Muscle layer of duodenum (tissue), 2 donors: Measurements from ENCODE around the gene CPXM1.

ENCODE experiments used
- H3K27ac ChIP-seq: one replicate; pipeline ENCODE4 v1.7.0; 2013; ENCODE audit warnings: mild to moderate bottlenecking, low read length
- H3K27me3 ChIP-seq: one replicate; pipeline ENCODE4 v1.7.0; 2013; ENCODE audit warnings: low read depth, mild to moderate bottlenecking, control low read depth, low read length
- H3K36me3 ChIP-seq, 2 donors: one replicate each; pipeline ENCODE4 v1.7.0; 2013; ENCODE audit warnings: low read length in 2 of 2, control low read depth in 1 of 2, mild to moderate bottlenecking in 1 of 2; ENCODE audit not compliant: insufficient read depth in 2 of 2, control insufficient read depth in 1 of 2
- H3K4me1 ChIP-seq, 2 donors: one replicate each; pipeline ENCODE4 v1.7.0; 2013; ENCODE audit warnings: low read length in 2 of 2, mild to moderate bottlenecking in 2 of 2, control low read depth in 1 of 2, moderate library complexity in 1 of 2; ENCODE audit not compliant: insufficient read depth in 2 of 2, control insufficient read depth in 1 of 2
- H3K4me3 ChIP-seq, 2 donors: one replicate each; pipeline ENCODE4 v1.7.0; 2013; ENCODE audit warnings: low read length in 2 of 2, low read depth in 1 of 2, mild to moderate bottlenecking in 1 of 2
- H3K9me3 ChIP-seq, 2 donors: one replicate each; pipeline ENCODE4 v1.7.0; 2013; ENCODE audit warnings: low read length in 2 of 2, control low read depth in 1 of 2, mild to moderate bottlenecking in 1 of 2; ENCODE audit not compliant: control insufficient read depth in 1 of 2
- donor health status: healthy.

The CPXM1 gene

DNA sequence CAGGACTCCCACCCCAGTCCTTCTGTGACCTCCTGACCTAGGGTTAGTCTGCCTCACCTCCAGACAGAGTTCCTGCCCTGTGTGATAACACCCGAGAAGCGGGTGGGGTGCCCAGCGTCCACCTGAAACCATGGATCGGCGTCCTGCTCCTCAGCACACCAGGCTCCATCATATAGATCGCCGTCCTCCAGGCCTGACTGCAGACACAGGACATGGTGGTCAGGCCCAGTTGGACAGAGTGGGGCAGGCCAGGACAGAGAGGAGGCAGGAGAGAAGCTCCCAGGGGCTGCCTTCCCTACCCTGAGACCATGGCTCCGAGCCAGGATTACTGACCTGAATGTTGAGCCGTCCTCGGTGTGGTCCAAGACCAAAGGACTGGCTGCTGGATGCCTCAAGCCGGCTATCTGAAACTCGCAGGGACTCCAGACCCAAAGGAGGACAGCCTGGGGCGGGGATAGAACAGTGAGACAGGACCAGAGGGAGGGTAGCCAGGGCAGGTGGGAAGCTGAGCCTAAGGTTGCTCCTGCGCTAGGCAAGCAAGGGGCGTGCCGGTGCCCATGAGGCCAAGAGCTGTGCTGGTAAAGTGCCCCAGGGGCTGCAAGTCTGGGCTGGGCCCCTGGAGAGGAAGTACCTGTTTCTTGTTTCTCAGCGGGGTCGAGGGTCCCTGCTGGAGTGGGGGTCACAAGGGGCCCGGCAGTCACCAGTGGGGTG, 2.2 kb downstream of the CPXM1 start:
- H3K27ac ChIP-seq: no peak overlapping the region
- peaks cover 27% of the 10 kb centered on the region for H3K27me3 ChIP-seq
- no peaks in the 10 kb centered on the region for H3K36me3 ChIP-seq
- H3K9me3 ChIP-seq: no peaks in the 10 kb centered on the region
- H3K4me1 ChIP-seq: peaks cover 6 to 17% of the 10 kb centered on the region in 2 donors
- no peak overlapping the region for H3K4me3 ChIP-seq

DNA sequence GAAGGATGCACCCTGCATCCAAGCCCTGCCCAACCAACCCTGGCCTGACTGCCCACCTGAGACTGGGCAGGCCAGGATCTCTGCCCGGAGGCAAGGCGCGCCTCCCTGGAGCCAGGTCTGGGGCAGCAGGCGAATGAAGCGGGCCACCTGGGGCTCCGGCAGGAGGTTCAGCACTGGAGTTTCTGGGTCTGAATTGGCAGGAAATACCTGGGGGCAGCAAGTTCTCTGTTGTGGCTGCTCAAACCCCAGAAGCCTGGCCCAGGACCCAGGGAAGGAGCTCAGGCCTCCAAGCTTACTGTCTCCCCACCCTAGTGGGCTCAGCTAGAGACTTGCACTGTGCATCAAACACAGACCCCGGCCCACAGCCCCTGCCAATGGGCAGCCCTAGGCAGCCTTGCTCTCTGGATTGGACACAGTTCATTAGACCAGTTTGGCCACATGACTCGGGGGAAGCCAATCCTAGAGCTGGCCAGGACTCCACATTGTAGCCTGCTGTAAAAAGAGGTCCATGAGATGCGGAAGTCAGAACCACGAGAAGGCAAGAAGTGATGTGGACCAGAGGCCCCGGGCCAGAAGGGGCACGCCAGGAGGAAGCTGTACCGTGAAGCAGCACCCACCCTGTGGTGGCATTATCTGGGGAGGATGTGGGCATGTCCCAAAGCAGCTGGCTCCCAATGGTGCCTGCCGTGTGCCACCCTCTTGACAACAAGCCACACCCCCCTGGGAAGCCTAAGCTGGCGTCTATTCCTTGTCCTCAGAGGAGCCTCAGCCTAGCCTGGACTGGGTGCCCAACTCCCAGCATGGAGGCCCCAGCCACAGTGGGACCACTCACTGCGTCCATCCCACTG, 3.1 kb downstream of the CPXM1 start:
- Histone ChIP-seq H3K36me3 (no peaks in the 10 kb centered on the region), H3K27ac (no peak overlapping the region), H3K4me1 (peaks cover 6 to 17% of the 10 kb centered on the region in 2 donors), H3K4me3 (no peak overlapping the region), H3K9me3 (no peaks in the 10 kb centered on the region), H3K27me3 (peaks cover 31% of the 10 kb centered on the region)

DNA sequence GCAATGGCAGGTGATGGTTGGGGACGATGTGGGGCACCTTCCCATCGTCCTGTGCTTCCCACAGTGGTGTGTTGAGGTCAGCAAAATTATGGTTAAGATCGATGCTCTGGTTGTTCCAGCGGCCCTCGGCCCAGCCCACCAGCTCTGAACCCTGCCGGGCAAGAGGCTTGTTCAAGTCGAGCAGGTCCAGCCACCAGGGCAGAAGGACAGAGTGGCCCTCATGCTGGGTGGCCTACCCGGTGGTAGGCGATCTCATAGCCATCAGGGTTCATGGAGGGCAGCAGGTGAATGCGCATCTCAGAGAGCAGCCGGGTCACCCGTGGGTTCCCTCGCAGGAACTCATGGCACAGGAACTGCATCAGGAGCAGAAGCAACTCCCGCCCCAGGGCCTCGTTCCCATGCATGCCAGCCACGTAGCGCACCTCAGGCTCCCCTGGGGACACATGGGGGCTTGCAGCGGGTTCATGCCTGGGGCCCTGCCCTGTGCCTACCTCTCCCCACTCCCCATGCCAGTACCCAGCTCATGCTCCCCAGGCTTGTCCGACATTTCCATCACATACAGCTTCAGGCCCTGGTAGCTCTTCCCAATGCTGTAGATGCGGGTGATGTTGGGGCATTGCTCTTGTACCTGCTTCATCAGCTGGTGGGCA, 4.3 kb downstream of the CPXM1 start:
- H3K36me3 ChIP-seq: no peaks in the 10 kb centered on the region
- peaks cover 6 to 17% of the 10 kb centered on the region in 2 donors for H3K4me1 ChIP-seq
- no peaks in the 10 kb centered on the region for H3K9me3 ChIP-seq
- no peak overlapping the region for H3K4me3 ChIP-seq
- H3K27ac ChIP-seq: no peak overlapping the region
- H3K27me3 ChIP-seq: peaks cover 26% of the 10 kb centered on the region

DNA sequence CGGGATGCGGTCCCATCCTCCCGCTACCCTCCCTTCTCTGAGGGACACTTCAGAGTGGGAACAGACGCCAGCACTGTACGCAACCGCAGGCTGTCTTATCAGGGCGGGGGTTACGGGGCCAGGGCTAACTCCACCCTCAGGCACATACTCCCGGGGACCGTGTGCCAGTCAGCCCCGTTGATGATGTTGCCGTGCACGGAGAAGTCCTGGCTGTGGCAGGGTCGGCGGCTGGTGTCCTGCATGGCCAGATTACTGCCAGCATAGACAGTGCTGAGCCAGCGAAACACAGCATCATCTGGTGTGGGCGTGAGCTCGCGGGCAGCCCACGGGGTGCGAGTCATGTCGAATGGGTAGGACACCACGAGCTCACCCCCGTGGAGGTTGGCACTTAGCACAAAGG, 5.0 kb downstream of the CPXM1 start:
- H3K4me1 ChIP-seq: peaks cover 6 to 11% of the 10 kb centered on the region in 2 donors
- no peaks in the 10 kb centered on the region for H3K36me3 ChIP-seq
- no peak overlapping the region for H3K27ac ChIP-seq
- peaks cover 20% of the 10 kb centered on the region for H3K27me3 ChIP-seq
- no peak overlapping the region for H3K4me3 ChIP-seq
- no peaks in the 10 kb centered on the region for H3K9me3 ChIP-seq

DNA sequence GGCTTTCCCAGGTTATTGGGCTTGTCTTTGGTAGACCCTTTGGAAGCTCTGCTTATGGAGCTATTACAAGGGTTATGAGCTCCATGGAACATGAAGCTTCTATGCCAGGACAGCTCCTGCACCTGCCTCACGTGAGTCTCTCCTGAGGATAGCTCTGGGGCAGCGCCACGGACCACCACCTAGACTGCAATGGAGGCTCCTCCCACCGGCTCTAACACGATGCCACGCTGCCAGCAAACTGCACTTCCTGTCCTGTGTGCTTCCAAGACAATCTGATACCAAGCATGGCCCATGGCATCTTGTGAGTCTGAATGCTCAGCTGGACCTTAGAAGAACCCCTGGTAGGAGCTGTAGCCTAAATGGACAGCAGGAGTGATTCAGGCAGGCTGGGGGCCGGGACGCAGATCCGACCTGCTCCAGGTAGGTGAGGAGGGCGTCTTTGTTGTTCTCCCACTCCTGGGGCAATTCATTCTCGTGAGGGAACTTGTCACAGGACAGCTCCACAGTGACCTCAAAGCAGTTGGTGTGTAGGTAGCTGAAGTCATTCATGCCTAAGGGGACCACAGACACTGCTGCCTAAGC, 5.5 kb downstream of the CPXM1 start:
- Histone ChIP-seq H3K36me3 (no peaks in the 10 kb centered on the region), H3K27ac (no peak overlapping the region), H3K27me3 (peaks cover 18% of the 10 kb centered on the region), H3K9me3 (no peaks in the 10 kb centered on the region), H3K4me1 (peaks cover 6 to 7% of the 10 kb centered on the region in 2 donors), H3K4me3 (no peak overlapping the region)

DNA sequence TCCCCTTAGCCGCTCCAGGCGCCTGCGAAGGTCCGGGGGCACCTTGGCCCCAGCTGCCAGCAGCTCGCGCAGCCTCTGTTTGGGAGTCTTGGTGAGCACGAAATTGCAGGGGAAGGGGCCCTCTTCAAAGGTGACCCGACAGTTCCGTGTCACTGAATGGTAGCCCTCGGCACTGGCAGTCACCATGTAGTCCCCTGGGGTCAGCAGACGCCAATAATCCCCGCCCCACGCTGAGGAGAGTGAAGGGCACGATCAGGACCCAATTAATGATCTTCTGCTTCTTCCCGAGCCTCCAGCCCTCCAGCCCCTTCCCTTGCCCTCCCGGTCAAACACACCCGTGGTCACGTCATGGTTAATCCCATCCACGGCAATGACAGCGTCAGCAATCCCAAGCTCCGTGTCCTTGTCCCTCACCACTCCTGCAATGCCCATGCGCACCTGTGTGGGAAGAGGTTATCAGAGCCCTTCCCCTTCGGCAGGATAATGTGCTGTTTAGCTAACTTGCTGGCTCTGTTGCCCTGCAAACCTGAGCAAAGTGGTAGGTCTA, 6.2 kb downstream of the CPXM1 start:
- H3K4me1 ChIP-seq: peaks cover 0 to 2% of the 10 kb centered on the region in 2 donors
- H3K4me3 ChIP-seq: no peak overlapping the region
- H3K9me3 ChIP-seq: peaks cover 0 to 3% of the 10 kb centered on the region in 2 donors
- no peaks in the 10 kb centered on the region for H3K36me3 ChIP-seq
- peaks cover 11% of the 10 kb centered on the region for H3K27me3 ChIP-seq
- H3K27ac ChIP-seq: no peak overlapping the region

DNA sequence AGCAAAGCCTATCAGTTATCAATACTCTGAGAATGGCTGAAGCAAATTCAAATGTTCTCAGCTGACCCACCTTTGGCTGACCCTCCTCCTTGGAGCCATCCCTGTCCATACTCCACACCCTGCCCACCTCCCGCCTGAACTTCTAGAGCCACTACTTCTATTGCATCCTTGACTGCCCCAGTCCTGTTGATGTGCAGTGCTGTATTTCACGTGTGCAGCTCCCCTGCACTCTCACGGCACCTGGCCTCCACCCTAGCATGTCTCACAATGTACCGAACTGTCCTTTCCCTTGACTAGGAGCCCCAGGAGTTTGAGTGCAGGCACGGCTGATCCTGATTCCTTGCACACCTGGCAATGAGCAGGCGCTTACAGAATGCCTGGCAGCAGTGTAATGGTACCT, 7.0 kb downstream of the CPXM1 start:
- Histone ChIP-seq H3K4me3 (no peak overlapping the region), H3K4me1 (no peaks in the 10 kb centered on the region), H3K27me3 (peaks cover 8% of the 10 kb centered on the region), H3K36me3 (no peaks in the 10 kb centered on the region), H3K27ac (no peak overlapping the region), H3K9me3 (peaks cover 0 to 3% of the 10 kb centered on the region in 2 donors)

DNA sequence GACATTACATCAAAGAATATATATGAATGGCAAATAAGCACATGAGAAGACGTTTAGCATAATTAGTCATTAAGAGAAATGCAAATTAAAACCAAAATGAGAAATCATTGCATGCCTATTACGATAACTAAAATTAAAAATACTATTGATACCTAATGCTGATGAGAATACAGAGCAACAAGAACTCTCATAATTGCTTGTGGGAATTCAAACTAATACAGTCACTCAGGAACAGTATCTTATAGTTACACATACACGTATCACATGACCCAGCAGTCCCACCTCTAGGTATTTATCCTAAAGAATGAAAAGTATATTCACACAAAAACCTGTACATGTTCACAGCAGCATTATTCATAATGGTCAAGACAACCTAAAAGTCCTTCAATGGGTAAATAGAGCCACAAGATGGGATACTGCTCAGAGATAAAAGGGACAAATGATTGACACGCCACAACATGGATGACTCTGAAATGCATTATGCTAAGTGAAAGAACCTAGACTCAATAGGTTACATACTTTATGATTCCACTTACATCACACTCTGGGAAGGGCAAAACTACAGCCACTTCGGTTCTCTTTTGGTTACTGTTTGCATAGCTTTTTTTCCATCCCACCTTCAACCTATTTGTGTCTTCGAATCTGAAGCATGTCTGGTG, 16.4 kb downstream of the CPXM1 start:
- Histone ChIP-seq H3K27me3 (no peaks in the 10 kb centered on the region), H3K9me3 (peaks cover 0 to 2% of the 10 kb centered on the region in 2 donors), H3K4me3 (no peak overlapping the region), H3K4me1 (no peaks in the 10 kb centered on the region), H3K27ac (no peak overlapping the region), H3K36me3 (no peaks in the 10 kb centered on the region)

DNA sequence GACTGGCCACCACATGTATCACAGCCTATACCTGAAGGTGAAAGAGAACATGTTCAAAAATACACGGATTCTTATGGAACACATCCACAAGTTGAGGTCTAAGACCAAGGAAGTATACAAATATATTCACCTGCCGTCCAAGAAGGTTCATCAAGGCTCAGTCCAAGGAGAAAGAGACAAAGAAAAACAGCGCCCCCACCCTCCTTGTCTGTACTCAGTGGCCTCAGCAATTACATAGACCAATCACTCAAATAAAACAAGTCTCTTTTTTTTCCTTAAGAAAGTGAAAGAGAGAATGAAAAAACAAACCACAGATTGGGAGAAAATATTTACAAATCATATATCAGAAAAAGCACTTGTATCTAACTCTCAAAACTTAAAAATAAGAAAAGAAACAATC, 19.5 kb downstream of the CPXM1 start:
- Histone ChIP-seq H3K36me3 (no peaks in the 10 kb centered on the region), H3K4me3 (no peak overlapping the region), H3K27me3 (no peaks in the 10 kb centered on the region), H3K9me3 (peaks cover 0 to 4% of the 10 kb centered on the region in 2 donors), H3K27ac (no peak overlapping the region), H3K4me1 (no peaks in the 10 kb centered on the region)

DNA sequence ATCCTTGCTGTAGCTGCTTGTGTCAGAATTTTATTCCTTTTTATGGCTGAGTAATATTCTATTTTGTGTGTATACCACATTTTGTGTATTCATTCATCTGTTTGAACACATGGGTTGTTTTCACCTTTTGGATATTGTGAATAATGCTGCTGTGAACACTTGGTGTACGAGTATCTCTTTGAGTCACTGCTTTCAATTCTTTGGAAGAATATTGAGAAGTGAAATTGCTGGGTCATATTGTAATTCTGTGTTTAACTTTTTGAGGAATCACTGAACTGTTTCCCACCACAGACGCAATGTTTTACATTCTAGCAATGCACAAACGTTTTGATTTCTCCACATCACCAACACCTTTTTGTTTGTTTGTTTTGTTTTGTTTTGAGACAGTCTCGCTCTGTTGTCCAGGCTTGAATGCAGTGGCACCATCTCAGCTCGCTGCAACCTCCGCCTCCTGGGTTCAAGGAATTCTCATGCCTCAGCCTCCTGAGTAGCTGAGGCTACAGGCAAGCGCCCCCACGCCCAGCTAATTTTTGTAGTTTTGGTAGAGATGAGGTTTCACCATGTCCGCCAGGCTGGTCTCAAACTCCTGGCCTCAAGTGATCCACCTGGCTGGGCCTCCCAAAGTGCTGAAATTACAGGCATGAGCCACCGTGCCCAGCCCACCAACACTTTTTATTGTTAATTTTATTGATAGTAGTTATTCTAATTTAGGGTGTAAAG, 21.7 kb downstream of the CPXM1 start:
- Histone ChIP-seq H3K4me1 (no peaks in the 10 kb centered on the region), H3K36me3 (no peaks in the 10 kb centered on the region), H3K4me3 (no peak overlapping the region), H3K27ac (no peak overlapping the region), H3K27me3 (no peaks in the 10 kb centered on the region), H3K9me3 (peaks cover 0 to 5% of the 10 kb centered on the region in 2 donors)
